HEK293T (cell line): ENCODE measurements around the gene CCDC149.

Experiments used
- FOXA1 ChIP-seq: fragments of 450-650 bp; IDR thresholded peaks from 2 replicates; pipeline ENCODE4 v1.6.1; 2016; ENCODE audit warnings: mild to moderate bottlenecking
- FOXK2 ChIP-seq: fragments of 450-650 bp; IDR thresholded peaks from 2 replicates; pipeline ENCODE4 v1.6.1; 2016; ENCODE audit warnings: mild to moderate bottlenecking
- PKNOX1 ChIP-seq: fragments of 450-650 bp; IDR thresholded peaks from 2 replicates; pipeline ENCODE4 v1.6.1; 2016
- SUZ12 ChIP-seq: fragments of 450-650 bp; IDR thresholded peaks from 2 replicates; pipeline ENCODE4 v1.6.1; 2016; ENCODE audit warnings: mild to moderate bottlenecking

GRCh38 chr4:24837336-24837735 lies 75.5 kb downstream of the CCDC149 start:
- no peak for TF ChIP-seq PKNOX1
- no peak for TF ChIP-seq SUZ12
- no peak for TF ChIP-seq FOXA1
- no peak for TF ChIP-seq FOXK2
